Parathyroid adenoma (tissue), 2 donors: ENCODE data around the gene ALPG.
"Not testable (repeated sequence)": the region's sequence is repeated elsewhere in the genome, so short reads cannot be mapped to it uniquely, and the experiment has no call there.

Experiments used
- H2AFZ ChIP-seq: fragments of 300-600 bp; sonication (generic); one replicate; pipeline ENCODE4 v1.7.0; 2017; ENCODE audit warnings: antibody characterized with exemption, mild to moderate bottlenecking
- H3K27ac ChIP-seq: fragments of 300-600 bp; sonication (generic); one replicate; pipeline ENCODE4 v1.7.0; 2017
- H3K27me3 ChIP-seq: fragments of 300-600 bp; sonication (generic); one replicate; pipeline ENCODE4 v1.7.0; 2017; ENCODE audit warnings: low read length; ENCODE audit not compliant: control insufficient read depth, insufficient read depth
- H3K36me3 ChIP-seq: fragments of 300-600 bp; sonication (generic); one replicate; pipeline ENCODE4 v1.7.0; 2017; ENCODE audit warnings: low read length; ENCODE audit not compliant: control insufficient read depth, insufficient read depth
- H3K4me1 ChIP-seq: fragments of 300-600 bp; sonication (generic); one replicate; pipeline ENCODE4 v1.7.0; 2017; ENCODE audit warnings: control low read depth
- H3K4me2 ChIP-seq: fragments of 300-600 bp; sonication (generic); one replicate; pipeline ENCODE4 v1.7.0; 2017; ENCODE audit warnings: low read length
- H3K4me3 ChIP-seq: fragments of 300-600 bp; sonication (generic); one replicate; pipeline ENCODE4 v1.7.0; 2017; ENCODE audit warnings: low read depth, low read length
- H3K79me2 ChIP-seq: fragments of 300-600 bp; sonication (generic); one replicate; pipeline ENCODE4 v1.7.0; 2017; ENCODE audit warnings: control low read depth
- H3K9ac ChIP-seq: fragments of 300-600 bp; sonication (generic); one replicate; pipeline ENCODE4 v1.7.0; 2017; ENCODE audit warnings: mild to moderate bottlenecking
- H3K9me3 ChIP-seq: fragments of 300-600 bp; sonication (generic); one replicate; pipeline ENCODE4 v1.7.0; 2017; ENCODE audit warnings: low read length; ENCODE audit not compliant: control insufficient read depth
- CTCF ChIP-seq: fragments of 300-600 bp; sonication (generic); IDR thresholded peaks from one replicate; pipeline ENCODE4 v1.7.0; 2017; ENCODE audit warnings: antibody characterized with exemption, mild to moderate bottlenecking
- donor health status: primary hyperparathyroidism.

The ALPG gene

GRCh38 chr2:232406556-232407310 is at the start of gene ALPG:
Gene ALPG, plus strand, starts transcription at chr2:232406844. Its CDS starts 51 bp downstream, at chr2:232406895.
- H3K9me3 ChIP-seq = no peaks in the 10 kb centered on the region
- H3K4me1 ChIP-seq = no peaks in the 10 kb centered on the region
- H3K9ac ChIP-seq = no peak within 1 kb of the TSS
- TF ChIP-seq CTCF = no peak
- H3K79me2 ChIP-seq = no peaks in the 10 kb centered on the region
- H3K27me3 ChIP-seq = no peaks in the 10 kb centered on the region
- no peak within 1 kb of the TSS for H3K4me2 ChIP-seq
- H2AFZ ChIP-seq = no peak within 1 kb of the TSS
- H3K4me3 ChIP-seq = no peak within 1 kb of the TSS
- H3K27ac ChIP-seq = no peak within 1 kb of the TSS
- H3K36me3 ChIP-seq = no peaks in the 10 kb centered on the region

DNA sequence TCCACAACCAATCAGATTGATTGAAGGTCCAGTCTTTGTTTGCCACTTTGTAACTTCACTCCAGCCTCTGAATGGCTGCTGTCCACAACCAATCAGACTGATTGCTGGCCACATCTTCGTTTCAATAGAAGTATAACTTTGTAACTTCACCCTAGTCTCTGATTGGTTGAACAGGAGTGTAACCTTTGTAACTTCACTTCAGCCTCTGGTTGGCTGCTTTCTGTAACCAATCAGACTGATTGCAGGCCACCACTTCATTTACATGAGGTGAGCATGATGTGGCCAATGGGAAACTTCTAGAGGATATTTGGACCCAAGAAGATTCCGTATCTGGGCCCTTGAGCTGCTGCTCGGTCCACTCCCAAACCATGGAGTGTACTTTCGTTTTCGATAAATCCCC is 45.0 kb upstream of the ALPG start:
- no peak for TF ChIP-seq CTCF
- no peaks in the 10 kb centered on the region for H3K9me3 ChIP-seq
- H3K9ac ChIP-seq = no peak overlapping the region
- no peak overlapping the region for H2AFZ ChIP-seq
- no peaks in the 10 kb centered on the region for H3K27me3 ChIP-seq
- no peaks in the 10 kb centered on the region for H3K4me1 ChIP-seq
- no peak overlapping the region for H3K4me3 ChIP-seq
- no peak overlapping the region for H3K4me2 ChIP-seq
- no peaks in the 10 kb centered on the region for H3K36me3 ChIP-seq
- H3K79me2 ChIP-seq = no peaks in the 10 kb centered on the region
- no peak overlapping the region for H3K27ac ChIP-seq

DNA sequence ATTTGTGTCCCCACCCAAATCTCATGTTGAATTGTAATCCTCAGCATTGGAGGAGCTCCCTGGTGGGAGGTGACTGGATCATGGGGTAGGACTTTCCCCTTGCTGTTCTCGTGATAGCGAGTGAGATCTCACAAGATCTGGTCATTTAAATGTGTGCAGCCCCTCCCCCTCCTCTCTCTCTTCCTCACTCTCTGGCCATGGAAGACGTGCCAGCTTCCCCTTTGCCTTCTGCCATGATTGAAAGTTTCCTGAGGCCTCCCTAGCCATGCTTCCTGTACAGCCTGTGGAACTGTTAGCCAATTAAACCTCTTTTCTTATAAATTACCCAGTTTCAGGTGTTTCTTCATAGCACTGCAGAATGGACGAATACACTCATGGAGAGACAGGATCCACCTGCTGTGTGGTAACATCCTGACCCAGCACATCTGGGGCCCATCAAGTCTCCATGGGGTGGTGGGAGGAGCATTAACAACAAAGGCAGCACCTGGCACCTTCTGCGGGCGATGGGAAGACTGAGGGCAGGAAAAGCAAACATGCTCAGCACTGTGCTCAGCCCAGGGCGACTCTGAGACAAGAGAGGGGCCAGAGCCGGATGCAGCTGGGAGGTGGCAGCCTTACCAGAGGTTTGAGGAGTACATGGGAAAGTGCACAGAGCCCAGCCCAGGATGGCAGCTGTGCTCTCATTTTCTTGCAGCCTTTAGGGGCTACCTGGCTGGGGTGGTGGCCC is 44.3 kb upstream of the ALPG start:
- no peaks in the 10 kb centered on the region for H3K9me3 ChIP-seq
- H3K4me2 ChIP-seq = no peak overlapping the region
- H3K27ac ChIP-seq = no peak overlapping the region
- no peak overlapping the region for H3K9ac ChIP-seq
- no peaks in the 10 kb centered on the region for H3K79me2 ChIP-seq
- no peak overlapping the region for H2AFZ ChIP-seq
- no peak overlapping the region for H3K4me3 ChIP-seq
- H3K4me1 ChIP-seq = no peaks in the 10 kb centered on the region
- no peak for TF ChIP-seq CTCF
- H3K36me3 ChIP-seq = no peaks in the 10 kb centered on the region
- H3K27me3 ChIP-seq = no peaks in the 10 kb centered on the region

GRCh38 chr2:232363064-232363783 is 43.4 kb upstream of the ALPG start:
- not testable (repeated sequence) for H3K36me3 ChIP-seq, H2AFZ ChIP-seq, H3K79me2 ChIP-seq, H3K4me2 ChIP-seq, H3K4me1 ChIP-seq, H3K27me3 ChIP-seq, H3K9ac ChIP-seq, H3K9me3 ChIP-seq, H3K4me3 ChIP-seq, H3K27ac ChIP-seq
